HG02885 (cell line): Measurements from ENCODE around the gene NGEF.

Experiments
- ATAC-seq: cut with Tn5 transposase; IDR thresholded peaks from one replicate; pipeline ENCODE4 v1.9.1; 2021; ENCODE audit warnings: mild to moderate bottlenecking; ENCODE audit not compliant: unreplicated experiment, poor library complexity

Gene NGEF

DNA sequence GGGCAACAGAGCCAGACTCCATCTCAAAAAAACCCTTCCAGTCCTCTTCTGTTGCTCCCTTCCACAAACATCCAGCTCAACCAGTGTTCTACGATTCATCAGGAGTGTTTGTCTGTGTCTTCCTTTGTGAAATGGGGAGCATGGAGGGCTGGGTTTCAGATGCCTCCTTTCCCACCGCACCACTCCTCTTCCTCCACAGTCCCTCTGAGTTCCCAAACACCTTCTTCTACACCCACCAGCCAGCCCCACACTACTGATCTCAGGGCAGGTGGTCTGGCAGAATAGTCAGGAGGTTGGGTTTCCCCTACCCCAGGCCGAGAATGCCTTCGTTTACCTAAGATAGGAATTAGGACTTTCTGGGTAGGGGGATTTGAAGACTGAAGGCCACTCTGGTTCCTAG, 36.9 kb downstream of the NGEF start:
- ATAC-seq = no peak

DNA sequence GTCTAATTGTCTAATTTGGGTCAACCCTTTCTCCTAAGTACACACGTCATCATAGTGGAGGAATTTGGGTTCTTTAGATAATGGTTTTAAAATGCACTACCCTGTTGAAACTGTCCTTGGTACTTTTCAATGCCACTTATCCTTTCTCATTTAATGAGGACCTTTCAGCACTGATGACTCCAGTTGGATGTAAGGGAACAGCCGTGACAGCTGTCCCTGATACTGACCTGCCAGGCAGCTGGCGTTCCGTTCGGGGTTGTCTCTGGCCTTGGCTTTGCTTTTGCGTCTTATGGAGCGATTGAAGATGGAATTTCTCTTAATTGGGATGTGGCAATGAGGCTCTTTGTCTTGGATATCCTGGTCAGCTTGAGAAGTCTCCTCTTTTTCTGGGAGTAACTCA, 38.7 kb downstream of the NGEF start:
- no peak for ATAC-seq

DNA sequence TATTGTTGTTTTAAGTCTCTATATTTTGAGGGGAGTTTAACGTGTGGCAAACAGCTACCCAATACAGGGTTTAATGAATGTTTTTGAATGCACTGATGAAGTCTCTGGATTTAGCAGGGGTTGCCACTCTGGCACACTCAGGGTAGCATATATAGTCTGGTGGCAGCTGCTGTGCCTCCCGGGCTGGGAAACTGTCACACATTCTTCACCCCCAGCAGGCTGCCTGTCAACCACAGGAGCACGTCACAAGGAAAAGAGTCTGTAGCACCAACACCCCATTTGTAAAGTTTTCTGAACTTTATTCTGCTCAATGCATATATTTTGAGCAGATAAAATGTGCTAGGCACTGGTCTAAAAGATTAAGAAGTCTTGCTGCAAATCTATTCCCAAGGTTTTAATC, 39.3 kb downstream of the NGEF start:
- ATAC-seq = no peak

DNA sequence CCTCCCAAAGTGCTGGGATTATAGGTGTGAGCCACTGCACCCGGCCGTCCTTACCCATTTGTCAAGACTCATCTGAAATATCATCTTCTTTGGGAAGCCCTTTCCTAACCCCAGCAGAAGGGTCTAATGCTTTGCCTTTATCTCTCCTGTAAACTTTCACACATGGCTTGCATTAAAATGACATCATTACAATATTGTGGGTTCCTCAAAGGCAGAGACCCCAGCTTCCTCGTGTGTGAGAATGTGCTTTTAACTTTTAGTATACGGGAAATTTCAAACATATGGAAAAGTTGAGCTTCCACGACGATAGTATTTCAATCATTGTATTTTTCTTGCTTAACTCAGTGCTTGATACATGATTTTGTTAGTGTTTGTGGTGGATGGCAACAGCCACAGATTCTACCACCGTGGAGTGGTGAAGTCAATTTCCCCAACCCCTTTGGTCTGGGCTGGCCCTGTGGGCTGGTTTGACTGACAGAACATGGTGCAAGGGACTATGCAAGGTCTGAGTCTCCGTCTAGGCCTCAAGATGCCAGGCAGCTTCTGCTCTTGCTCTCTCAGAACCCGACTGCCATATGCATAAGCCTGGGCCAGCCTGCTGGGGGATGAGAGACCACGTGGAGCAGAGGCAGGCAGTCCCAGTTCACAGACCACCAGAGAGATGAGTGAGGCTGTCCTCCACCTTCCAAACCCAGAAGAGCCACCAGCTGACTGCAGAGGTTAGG, 39.9 kb downstream of the NGEF start:
- no peak for ATAC-seq

DNA sequence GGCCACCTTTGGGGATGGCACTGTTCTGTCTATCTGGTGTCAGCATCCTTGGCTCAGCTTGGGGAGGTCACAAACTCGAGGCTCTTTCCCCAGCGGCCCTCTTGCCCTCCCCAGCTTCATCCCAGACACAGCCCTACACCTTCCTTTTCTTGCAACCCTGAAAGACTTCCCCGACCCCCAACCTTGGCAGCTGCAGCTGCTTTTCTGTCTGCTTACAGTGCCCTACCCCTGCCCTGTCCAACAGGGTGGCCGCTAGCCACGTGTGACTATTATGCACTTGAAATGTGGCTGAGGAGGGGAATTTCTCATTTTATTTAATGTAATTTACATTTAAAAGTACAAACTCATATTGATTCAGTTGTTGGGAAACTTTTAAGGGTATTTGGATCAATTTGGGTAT, 41.3 kb downstream of the NGEF start:
- no peak for ATAC-seq

DNA sequence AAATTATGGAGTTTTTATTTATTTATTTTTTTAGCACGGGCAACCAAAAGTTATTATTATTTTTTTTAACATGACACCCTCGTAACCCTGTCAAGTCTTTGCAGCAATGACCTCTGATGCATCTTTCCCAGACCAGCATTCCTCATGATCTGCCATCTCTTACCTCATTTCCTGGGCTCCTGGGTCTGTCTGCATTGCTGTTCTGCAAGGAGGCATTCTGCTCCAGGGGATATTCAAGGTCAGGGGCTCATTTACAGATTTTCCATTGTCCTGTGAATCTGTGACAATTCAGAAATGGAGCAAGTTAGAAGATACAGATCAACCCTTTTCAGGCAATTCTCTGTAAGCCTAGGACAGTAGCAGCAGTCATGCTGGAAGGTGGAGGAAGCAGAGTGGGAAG, 43.0 kb downstream of the NGEF start:
- ATAC-seq = no peak

DNA sequence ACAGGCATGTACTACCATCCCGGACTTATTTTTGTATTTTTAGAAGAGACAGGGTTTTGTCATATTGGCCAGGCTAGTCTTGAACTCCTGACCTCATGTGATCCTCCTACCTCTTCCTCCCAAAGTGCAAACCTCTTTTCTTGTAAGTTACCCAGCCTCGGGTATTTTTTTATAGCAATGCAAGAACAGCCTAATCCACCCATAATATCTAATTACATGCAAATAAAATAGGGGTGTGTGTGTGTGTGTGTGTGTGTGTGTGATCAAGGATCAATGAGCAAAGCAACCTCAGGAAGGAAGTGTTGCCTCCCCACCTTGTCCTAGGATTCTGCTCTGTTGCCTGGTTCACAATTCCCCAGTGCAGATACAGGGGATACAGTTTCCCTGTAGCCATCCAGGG, 45.6 kb downstream of the NGEF start:
- no peak for ATAC-seq

DNA sequence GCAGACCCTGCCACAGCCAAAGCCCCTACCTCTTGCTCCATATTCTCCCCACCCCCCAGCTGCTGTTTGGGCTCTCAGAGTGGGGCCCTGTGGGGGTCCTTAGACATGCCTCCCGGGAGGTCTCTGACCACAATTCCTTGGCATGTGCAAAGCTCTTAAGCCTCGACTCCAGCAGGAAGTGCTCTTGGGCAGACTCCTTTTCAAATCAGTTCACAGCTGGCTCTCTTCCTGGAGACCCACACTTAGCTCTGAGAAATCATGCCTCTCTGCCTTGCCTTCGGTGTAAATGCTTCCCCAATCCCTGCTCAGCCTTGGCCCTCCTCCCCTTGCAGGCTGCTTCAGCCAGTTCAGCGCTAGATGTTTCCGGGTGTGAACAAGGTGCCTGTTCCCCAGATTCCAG, 46.9 kb downstream of the NGEF start:
- no peak for ATAC-seq

DNA sequence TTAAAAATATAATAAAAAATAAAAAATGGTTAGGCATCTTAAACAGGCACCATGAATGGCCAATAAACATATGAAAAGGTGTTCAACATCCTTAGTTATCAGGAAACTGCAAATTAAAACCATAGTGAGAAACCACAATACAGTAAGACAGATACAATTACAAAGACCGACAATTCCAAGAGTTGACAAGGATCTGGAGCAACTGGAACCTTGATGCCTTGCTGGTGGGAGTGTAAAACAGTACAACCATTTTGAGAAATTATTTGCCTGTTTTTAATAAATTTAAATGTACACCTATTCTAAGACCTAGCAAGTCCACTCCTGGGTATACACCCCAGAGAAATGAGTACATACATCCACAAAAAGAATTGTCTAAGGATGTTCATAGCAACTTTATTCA, 49.1 kb downstream of the NGEF start:
- no peak for ATAC-seq

DNA sequence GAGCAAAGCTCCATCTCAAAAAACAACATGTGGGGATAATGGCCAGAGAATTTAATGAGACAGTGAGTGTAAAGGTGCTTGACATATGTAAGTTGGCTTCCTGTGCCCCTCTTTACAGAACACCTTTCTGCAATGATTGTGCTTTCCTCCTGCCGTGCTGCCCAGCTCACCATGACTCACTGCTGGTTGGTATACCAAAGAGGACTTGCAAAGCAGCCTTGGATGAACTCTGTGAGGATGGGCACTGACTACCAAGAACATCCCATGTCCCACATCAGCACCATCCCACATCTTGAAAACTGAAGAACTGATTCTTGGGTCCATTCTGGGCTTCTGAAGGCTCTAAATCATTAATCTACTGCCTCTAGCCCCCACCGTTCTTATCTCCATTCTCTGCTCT, 52.2 kb downstream of the NGEF start:
- no peak for ATAC-seq

DNA sequence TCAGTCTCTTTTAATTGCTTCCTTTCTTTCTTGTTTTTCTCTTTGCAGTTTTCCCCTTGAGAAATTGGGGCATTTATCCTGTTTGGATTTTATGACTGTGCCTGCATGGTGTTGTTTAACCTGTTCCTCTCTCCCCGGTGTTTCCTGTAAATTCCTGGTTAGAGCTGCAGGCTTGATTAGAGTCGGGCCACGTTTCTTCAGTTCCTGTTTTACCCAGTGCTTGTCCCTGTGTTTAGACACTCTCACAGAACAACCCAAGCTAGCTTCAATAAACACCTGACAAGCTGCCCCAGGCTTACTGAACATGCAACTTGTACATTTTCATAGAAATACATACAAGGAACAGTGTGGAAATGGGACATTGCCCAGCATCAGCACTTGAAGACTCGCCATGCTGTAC, 53.9 kb downstream of the NGEF start:
- no peak for ATAC-seq

DNA sequence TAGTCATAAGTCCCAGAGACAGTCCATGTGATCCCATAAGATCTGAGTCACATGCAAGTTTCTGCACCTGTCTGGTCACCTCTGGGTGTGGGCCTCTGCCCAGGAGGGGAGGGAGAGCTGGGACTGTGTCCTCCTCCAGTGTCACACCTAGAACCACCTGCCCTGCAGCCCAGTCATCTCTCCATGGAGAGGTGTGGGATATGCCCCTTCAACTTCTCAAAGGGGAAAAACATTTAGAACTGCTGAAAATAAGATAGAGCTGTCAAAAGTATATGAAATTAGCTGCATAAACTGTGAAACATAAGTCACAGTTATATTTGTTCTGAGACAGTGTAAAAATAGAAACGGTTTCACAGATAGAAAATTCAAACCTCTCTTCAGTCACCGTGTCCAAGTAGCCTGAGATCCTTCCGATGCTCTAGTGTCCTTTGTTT, 55.4 kb downstream of the NGEF start:
- peak; percentile 53 for ATAC-seq

DNA sequence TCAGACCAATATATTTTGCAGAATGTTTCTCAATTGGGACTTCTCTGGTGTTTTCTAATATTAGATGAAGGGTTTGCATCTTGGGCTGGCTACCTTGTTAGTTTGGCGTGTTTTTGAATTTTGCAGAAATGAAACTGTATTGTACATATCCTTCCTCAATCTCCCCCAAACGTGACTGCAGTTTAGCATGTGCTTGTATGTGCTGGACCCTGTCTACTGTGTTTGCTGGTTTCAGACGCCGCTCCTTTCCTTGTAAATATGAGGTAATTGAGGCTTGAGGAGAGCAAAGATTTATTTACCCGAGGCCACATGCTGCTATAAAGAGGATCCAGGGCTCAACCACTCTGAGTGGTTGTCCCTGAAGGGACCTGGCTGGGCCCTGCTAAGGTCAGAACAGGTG, 57.2 kb downstream of the NGEF start:
- ATAC-seq = peak; percentile 37

DNA sequence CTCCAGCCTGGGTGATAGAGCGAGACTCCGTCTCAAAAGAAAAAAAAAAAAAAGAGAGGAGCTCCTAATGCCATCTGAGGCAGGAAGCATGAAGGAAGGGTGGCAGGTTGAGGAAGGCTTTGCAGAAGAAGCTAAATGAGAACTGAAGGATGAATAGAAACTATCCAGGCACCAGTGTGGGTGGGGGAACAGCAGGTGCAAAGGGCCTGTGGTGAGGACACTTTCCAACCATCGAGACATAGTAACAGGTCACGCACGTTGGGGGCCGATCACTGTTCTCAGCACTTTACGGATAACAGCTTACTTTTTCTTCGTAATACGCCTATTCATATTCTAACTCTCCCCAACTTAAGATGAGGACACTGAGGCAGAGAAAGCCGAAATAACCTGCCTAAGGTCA, 58.4 kb downstream of the NGEF start:
- ATAC-seq = no peak

DNA sequence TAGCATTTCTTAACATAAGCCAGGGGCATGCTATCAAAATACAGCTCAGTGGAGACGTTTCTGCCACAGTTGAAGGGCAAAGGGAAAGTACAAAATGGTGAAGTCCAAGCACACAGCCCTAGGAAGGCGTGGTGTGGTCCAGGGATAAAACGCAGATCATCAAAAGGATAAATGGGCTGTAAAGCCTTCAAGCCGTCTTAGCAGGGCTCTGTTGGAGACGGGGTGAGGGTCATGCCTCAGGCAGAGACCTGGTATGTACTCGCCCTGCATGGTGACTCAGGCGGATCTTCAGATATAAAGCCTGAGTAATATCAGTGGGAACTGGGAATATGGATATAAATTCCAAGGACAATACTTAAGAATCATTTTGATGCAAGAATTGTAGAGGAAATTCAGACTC, 61.2 kb downstream of the NGEF start:
- ATAC-seq = no peak

DNA sequence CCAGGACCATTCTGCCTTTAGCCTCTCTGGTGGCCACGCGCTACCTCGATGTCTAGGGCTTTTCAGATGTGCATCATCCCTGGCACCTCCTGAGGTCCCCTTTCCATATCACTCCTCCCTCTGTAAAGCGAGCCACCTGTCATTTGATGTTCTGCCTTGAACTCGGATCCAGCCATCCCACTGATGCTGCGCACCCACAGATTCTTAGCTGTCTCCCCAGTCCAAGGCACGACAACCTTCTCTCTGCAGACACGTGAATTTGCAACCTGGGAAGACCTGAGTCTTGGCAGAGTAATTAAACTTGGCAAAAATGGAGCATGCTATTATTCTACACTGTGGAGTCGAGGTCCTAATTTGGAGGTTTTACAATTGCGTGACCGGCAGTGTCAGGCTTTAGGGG, 61.9 kb downstream of the NGEF start:
- no peak for ATAC-seq

DNA sequence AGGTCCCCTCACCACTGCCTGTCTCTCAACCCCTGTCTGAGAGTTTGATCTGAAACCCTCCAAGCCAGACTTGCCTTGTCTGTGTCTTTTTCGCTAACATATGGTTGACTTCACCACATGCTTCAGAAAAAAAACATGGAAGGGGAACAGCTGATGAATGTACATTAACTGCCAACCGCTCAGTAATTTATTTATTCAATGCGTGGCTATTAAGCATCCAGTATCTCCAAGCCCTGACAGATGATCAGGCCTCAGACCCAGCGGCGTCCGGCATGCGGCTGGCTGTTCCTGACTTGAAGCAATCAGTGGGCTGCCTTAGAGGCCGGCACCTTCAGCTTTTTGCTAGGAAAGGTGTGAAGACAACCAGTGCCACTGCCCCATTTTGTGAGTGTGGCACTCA, 62.3 kb downstream of the NGEF start:
- no peak for ATAC-seq

DNA sequence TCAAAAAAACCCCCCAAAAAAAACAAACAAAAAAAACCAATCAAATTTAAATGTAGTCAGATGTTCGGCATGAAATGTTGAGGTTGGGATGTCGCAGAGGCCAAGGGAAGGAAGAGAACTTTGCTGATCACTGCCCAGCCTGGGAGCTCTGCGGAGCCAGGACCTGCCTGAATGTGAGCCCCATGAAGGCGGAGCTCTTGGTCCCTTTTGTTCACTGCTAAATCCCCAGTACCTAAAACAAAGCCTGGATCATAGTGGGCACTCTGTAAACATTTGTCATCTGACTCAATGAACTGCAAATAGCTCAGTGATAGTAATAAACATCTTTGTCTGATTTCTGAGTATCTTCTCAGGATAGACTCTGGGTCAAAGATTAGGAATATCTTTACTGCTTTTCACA, 64.0 kb downstream of the NGEF start:
- ATAC-seq = no peak

DNA sequence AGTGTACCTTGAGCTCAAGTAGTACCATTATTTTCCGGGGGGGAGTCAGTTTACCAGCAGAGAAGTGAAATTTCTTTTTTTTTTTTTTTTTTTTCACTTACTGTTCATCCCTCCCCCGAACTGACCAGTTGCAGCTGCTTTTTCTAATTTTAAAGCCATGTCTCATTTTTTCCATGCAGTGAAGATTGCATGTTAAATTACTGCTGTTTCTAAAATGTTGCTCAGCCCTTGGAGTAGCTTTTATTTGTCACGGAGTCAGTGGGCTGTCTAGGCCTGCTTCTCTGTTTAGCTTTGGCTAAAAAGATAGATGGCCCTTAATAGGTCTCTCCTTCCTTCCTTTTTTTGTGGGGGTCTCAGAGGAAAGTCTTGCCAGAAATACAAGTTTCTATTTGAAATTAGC, 70.2 kb downstream of the NGEF start:
- no peak for ATAC-seq

DNA sequence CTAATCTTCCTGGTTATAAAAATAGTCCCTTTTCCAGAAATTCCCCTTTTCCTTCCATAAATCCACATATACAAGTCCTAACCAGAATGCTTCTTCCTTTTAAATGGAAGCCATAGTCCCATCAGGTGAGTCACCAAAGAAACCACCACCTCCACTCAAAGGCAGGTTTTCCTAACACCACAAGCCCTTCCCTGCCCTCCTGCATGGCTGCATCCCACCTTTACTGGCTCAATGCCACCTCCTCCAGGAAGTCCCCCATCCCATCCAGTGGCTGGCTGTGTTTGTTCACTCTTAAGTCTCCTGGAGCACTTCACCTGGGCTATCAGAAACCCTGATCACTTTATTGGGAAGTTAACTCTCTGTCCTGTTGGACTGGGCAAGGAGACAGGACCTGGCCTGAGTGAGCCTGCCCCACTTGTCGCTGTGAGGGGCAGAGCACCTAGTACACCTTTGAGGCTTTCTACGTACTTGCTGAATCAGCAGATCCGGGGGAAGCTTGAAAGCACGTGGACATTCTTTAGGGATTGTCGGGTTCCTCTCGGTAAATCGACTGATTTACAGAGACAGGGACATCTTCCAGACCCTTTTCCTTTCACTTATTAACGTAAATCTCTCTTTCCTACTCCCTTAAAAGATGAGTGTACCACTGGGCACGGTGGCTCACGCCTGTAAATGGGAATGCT, 71.0 kb downstream of the NGEF start:
- ATAC-seq = no peak

DNA sequence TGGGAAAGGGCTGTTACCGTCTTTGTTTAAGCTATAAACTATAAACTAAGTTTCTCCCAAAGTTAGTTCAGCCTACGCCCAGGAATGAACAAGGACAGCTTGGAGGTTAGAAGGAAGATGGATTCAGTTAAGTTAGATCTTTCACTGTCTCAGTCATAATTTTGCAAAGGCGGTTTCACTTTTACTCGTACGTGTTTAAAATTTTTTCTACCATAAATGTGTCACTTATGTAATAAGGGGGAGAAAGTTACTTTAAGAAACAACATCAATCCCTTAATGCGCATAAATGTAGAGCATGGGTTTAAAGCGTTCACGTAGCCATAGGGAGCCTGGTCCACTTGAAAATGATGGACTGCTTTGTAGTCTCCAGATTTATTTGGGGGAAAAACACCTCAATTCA, 71.7 kb downstream of the NGEF start:
- ATAC-seq = no peak

DNA sequence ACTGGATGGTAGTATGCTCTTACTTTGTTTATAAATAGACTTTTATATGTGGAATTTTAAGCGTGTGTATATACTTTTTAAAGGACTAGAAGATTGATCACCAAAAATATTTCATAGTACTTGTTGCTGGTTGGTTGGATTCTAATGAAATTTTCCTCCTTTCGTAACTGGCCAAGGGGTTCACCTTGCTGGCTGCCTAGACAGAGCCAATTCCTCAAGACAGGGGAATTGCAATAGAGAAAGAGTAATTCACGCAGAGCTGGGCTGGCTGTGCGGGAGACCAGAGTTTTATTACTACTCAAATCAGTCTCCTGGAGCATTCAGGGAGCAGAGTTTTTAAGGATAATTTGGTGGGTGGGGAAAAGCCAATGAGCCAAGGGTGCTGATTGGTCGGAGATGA, 72.3 kb downstream of the NGEF start:
- ATAC-seq = no peak
